Cerebellar cortex (tissue), 1 donor: ENCODE results near the gene LRP5.
A peak's percentile ranks its signal among the peaks of the same experiment; 100 is the strongest.
"Not testable (repeated sequence)": the region's sequence is repeated elsewhere in the genome, so short reads cannot be mapped to it uniquely, and the experiment has no call there.

ENCODE experiments used
- DNase-seq: peaks from one replicate; pipeline ENCODE4 v3.0.0-alpha.2; 2015; ENCODE audit warnings: low spot score

Gene LRP5

DNA sequence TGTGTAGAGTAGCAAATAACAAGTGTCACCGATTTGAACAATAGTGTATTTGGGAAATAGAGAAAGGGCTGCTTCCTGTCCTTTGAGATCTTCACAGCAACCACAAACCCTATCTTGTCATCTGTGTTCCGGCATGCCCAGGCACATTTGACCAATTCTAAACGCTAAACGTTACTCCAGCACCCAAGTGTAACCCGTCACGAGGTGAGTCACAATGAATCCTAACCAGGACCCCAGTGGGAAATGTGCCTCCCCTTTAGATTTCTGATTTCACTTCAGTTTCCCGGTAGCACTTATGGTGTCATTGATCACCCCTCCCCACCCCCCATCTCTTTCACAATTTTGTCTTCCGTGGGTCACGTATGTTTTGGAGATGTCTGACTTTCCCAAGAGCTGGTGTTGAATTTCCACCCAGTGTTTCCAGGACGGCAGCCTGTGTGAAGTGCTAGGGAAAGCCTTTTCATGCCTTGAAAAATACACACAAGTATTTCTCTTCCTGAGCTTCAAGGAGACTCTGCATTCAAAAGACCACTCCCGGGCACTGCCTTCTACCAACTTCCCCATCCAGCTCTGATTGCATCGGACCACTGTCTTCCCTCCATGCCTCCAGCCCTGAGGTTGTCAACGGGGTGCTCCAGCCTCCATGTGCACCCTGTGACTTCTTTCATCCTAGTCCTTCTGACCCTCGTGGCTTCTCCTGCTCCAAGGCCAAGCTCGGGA, 30.1 kb upstream of the LRP5 start:
- DNase-seq = no peak

DNA sequence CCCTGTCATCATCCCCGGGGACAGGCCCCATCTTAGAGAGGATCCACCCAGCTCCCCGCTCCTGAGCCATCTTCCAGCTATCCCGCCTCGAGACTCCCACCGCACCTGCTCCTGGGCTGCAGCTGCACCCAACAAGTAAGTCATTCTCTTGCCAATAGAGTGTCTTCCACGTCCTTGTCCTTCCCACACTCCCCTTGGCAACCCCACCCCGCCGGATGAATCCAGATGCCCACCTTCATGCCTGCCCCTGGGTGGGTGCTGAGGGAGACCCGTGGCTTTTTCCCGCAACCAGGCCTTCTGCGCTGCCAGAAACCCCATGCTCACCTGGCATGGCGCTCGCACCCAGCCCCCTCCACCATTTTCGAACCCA, 29.5 kb upstream of the LRP5 start:
- DNase-seq = no peak

DNA sequence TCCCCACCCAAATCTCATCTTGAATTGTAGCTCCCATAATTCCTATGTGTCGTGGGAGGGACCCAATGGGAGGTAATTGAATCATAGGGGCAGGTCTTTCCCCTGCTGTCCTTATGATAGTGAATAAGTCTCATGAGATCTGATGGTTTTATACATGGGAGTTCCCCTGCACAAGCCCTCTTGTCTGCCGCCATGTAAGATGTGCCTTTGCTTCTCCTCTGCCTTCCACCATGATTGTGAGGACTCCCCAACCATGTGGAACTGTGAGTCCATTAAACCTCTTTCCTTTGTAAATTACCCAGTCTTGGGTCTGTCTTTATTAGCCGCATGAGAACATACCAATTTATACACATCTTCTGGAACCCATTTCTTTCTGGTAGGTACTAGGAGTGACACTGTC, 27.8 kb upstream of the LRP5 start:
- DNase-seq = not testable (repeated sequence)

DNA sequence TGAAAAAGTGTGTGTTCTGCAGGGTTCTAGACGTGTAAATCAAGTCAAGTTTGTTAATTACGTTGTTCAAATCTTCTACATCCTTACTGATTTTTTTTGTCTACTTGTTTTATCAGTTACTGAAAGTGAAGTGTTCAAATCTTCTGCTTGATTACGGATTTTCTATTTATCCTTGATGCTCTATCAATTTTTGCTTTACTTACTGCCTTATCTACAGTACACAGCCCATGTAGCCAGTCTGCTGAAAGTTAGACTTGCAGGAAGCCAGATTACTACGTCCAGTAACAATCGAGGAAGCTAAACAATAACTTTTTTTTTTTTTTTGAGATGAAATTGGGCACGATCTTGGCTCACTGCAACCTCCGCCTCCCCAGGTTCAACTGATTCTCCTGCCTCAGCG, 25.0 kb upstream of the LRP5 start:
- no peak for DNase-seq

DNA sequence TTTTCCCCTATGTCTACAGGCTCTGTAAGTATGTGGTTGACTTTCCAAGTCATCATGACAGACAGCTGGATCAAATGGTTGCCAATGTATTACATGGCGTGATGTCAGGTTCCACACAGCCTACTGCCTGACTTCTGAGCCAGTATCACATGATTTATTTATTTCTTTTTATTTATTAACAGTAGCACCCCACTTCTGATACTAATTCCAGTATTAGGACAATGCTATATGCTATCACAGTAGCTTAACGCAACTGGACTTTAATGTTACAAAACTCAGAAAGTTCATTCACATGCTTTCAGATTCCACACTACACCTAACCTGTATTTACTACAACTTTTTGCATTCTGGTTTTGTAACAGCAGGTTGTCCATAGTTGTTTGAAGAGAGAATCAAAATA, 22.9 kb upstream of the LRP5 start:
- no peak for DNase-seq

DNA sequence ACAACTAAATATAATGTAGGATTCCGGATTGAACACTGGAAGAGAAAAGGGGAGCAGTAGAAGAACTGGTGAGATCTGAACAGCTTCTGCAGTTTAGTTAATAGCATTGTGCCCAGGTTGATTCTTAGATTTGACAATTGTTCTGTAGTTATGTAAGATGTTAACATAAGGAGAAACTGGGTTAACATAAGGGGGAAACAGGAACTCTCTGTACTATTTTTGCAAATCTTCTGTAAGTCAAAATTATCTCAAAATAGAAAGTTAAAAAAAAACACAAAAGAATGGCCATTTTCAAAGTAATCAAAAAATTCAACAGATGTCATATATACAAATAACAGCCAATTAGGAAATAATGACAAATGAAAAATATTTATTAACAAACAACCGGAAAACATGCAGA, 18.7 kb upstream of the LRP5 start:
- no peak for DNase-seq

DNA sequence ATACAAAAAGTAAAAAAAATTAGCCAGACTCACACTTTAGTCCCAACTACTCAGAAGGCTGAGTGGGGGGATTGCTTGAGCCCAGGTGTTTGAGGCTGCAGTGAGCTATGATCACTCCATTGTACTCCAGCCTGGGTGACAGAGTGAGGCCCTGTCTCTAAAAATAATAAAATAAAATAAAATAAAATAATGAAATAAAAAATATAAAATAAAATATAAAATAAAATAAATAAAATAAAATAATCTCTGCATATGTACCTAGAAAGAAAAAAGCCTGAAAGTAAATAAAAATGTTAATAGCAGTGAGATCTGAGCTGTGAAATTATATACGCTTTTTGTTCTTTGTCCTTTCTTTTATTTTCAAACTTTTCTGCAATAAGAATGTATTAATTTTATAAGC, 17.1 kb upstream of the LRP5 start:
- DNase-seq = no peak

DNA sequence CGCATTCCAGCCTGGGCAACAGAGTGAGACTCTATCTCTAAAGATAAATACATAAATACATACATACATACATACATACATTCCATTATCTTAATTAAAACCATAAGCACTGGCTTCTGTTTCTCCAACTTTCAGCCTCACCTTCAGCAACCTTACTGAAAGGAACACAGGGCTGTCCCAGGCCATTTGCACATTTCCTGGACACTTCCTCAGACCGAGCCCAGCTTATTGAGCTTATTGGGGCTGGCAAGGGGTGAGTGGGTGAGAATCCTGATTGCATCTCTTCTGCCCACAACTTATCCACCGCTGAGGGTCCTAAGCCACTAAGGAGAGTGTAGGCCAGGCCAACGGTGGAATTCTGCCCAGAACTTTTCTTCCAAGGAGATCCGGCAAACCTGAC, 16.5 kb upstream of the LRP5 start:
- DNase-seq = no peak

DNA sequence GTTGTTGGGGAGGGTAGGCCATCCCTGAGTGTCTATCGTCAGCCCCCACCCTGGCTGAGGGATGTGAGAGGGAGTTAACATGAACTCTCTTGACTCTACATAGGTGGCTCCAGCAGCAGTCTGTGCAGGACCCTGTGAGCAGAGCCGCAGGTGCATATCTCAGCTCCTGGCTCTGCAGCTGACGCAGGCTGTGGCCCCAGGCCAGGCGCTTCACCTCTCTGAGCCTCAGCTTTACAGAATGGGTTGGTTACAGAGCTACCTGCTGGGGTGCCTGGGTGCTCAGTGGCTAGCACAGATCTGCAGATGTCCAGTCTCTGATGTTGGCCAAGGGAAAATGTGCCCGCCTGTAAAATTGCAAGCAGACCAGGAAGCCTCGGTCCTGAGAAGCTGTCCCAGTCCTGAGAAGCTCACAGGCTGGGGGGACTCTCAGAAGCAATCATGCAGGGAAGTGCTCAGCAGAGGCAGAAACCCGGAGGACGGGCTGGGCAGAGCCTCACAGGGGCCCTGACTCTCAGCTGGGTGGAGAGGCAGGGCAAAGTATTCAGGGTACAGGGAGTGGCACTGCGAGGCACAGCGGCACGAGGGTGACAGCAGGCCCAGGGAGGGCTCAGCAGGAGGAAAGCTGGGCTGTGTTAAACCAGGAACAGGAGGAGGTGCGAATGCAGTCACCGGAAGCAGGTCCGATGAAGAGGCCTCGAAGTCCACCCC, 15.9 kb upstream of the LRP5 start:
- no peak for DNase-seq

DNA sequence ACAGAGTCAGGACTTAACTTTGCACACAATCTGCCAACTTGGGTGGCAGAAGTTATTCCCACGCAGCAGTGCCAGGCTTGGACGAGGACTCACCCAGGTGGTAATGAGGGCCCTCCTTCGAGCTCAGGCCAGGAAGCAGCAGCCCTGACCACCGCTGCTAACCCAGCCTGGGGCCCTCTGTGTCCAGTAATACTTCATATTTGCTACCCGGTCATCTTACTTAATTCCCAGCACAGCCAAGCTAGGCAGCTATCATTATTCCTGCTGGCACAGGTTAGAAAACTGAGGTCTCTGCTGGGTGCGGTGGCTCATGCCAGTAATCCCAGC, 15.4 kb upstream of the LRP5 start:
- DNase-seq = no peak

DNA sequence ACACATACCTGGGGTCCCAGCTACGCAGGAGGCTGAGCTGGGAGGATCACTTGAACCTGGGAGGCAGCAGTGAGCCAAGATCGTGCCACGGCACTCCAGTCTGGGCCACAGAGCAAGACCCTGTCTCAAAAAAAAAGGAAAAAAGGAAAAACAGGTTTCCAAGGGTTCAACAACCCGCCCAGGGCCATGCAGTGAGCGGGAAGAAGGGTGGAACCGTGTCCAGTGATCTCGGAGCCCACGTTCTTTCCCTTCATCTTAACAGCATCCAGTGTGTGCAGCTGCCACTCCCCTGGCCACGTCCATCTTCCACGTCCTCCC, 14.9 kb upstream of the LRP5 start:
- DNase-seq = no peak

DNA sequence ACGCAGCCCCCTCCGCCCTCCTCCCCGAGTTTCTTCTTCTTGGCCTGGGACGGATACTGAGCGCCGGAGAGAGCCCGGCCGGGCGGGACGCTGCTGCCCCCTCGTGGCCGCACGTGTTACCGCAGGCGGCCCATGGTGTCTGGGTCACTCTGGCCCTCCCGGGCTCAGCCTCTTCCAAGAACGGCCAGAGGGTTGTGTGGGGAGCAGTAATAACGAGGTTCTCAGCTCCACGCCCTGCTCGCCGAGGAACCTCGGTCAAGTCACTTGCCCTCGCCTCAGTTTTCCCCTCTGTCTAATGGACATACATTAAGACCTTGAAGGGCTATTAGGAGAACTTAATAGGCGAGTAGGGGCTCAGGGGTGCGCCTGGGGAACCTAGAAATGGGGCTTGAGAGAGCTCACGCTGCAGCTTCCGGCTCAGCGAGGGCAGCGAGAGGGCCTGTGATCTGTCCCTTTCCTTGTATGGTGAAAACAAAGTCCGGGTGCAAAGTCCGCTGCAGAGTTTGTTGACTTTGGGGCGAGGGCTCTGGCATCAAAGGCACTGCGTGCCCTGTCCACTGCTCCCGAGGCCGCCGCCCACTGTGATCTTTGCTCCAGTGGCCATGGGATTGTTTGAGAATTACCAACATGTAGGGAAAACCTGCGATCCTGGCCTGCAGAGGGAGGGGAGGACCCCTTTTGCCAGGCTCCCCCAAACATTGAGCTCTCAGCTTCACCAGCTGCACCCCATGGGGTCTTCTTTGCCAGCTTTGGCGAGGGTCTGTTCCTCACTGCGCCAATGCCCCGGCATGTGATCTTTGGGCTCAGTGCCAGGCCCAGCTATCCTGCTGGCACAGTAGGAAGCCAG, 14.4 kb upstream of the LRP5 start:
- peak; percentile 65 for DNase-seq

DNA sequence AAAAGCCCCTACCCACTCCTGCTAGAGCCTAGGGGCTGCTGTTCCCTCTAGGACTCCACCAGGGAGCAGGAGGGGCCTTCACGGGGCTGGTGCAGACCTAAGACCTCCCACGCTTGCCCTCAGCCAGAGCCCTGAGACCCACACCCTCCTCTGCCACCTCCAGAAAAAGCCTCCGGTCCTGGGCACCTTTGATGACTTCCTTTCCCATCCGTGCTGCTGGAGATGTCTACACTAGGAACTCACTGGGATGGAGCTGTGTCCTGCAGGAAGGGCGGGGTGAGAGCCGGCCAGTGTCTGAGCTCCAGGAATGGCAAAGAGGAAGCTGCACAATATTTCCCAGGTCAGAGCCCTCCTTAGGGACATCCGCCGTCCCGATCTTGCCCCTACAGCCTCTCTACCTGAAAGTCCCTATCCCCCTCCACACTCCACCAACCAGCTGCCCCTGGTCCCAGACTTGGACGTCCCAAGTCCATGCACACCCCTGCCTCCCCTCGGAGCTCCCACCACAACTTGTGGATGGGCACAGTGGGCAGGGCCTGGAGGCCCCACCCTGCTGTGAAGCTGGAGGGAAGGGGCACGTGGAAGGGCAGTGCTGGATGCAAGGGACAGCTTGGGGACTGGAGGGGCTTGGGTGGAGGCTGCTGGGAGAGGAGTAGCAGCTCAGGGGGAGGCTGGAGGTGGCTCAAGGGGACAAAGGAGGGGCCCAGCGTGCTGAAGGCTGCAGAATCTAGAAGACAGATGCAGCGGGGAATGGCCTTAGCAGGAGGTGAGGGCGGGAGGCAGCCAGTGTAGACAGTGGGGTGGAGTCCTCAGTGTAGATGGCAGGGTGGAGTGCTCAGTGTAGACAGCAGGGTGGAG, 13.5 kb upstream of the LRP5 start:
- no peak for DNase-seq

DNA sequence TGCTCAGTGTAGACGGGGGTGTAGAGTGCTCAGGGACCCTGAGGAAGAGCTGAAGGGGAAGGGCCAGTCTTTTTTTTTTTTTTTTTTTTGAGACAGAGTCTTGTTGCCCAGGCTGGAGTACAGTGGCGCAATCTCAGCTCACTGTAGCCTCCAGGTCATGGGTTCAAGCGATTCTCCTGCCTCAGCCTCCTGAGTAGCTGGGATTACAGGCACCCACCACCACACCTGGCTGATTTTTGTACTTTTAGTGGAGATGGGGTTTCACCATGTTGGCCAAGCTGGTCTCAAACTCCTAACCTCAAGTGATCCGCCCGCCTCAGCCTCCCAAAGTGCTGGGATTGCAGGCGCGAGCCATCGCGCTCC, 12.9 kb upstream of the LRP5 start:
- not testable (repeated sequence) for DNase-seq

DNA sequence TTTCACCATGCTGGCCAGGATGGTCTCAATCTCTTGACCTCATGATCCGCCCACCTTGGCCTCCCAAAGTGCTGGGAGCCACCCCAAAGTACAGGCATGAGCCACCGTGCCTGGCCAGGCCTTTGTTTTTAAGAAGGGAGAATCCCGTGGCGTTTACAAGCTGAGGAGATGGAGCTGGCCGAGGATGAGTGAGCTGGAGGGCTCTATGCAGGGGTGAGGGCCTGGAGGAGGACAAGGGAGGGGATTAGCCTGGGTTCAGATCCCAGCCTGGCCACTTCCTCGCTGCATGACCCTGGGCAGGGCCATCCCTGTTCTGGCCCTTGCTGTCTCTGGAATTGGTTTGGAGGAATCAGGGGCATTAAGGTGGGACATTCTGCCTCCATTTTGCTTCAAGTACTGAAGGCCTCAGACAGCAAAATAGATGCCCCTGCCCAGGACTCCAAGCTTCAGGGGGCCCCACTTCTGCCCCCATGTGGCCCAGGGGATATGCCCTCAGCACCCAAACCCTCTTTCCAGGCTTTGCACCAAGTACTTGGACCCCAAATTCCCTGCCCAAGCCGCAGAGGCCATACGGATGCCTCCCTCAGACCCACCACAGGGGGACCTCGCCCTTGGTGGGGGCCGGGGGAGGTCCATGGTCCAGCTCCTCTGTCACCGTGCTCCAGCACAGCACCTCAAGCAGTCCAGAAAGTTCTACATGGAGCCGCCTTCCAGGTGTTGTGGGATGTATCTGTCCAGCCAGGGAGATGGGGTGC, 12.1 kb upstream of the LRP5 start:
- no peak for DNase-seq

DNA sequence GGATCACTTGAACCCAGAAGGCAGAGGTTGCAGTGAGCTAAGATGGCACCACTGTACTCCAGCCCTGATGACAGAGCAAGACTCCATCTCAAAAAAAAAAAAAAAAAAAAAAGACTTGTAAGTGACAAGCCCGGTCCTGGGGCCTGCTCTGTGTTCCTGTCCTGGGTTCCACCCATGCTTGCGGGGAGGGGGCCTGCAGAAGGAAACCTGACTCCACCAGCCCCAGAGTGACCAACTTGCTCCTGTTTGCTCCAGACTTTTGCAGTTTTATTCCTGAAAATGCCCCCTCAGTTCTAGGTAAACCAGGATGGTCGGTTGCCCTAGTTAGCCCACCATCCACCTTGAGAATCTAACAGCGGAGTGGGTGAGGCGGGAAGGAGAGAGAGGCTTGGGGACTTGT, 10.1 kb upstream of the LRP5 start:
- DNase-seq = no peak

DNA sequence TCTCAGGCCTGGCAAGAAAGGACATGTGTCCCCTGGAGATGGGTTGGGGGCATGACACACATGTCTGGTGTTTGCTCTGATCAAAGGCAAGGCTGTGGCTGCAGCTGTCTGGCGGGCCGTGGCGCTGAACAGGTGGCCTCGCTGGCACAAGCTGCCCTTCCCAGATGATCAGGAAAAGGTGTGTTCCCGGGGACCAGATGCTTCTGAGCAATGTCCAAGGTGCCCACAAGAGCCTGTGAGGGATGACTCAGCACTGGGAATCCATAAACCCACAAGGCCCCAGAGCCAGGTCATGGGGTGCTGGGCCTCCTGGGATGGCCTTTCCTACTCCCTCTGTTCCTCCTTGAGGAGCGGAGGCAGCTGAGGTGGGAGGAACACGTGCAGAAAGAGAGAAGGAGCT, 9.7 kb upstream of the LRP5 start:
- no peak for DNase-seq

DNA sequence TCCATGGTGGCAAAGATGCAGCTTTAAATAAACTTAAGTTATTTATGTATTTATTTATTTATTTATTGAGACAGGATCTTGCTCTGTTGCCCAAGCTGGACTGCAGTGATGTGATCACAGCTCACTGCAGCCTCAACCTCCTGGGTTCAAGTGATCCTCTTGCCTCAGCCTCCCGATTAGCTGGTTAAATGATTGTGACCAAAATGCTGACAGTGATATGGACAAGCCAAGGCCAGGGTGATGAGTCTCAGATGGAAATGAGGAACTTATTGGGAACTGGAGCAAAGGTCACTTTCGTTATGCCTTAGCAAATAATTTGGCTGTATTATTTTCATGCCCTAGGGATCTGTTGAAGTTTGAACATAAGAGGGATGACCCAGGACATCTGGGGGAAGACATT, 9.3 kb upstream of the LRP5 start:
- DNase-seq = no peak

DNA sequence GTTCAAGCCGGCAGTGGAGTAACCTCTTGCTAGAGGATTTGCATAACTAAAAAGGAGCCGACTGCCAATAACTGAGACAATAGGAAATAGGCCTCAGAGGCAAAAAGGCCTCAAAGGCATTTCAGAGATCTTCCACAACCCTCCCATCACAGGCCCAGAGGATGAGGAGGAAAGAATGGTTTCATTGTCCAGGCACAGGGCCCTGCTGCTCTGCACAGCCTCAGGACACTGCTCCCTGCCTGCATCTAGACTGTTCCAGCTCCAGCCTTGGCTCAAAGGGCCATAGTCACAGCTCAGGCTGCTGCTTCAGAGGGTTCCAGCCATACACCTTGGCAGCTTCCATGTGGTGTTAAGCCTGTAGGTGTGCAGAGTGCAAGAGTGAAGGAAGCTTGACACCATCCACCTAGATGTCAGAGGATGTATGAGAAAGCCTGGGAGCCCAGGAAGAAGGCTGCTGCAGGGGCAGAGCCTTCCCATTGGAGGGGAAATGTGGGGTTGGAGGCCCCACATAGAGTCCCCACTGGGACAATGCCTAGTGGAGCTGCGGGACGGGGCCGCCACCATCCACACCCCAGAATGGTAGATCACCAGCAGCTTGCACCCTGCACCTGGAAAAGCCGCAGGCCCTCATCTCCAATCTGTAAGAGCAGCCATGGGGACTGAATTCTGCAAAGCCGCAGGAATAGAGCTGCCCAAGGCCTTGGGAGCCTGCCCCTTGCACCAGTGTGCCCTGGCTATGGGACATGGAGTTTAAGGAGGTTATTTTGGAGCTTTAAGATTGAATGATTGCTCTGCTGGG, 8.2 kb upstream of the LRP5 start:
- no peak for DNase-seq

DNA sequence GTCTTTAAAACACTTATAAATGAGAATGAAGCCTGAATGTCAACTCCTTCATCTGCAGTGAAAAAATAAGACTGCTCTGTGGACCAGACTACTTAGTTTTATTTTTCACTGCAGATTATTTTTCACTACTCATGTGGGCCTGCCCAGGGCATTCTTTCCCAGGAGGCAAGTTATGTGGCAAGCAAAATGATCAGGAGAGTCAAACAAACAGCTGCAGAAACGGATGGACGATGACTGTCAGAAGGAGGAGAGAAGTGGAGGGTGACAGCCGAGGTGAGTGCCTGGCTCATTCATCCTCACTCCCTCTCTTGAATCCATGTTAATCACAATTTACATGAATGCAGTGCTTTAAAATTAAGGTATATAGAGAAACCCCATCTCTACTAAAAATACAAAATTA, 5.8 kb upstream of the LRP5 start:
- no peak for DNase-seq

DNA sequence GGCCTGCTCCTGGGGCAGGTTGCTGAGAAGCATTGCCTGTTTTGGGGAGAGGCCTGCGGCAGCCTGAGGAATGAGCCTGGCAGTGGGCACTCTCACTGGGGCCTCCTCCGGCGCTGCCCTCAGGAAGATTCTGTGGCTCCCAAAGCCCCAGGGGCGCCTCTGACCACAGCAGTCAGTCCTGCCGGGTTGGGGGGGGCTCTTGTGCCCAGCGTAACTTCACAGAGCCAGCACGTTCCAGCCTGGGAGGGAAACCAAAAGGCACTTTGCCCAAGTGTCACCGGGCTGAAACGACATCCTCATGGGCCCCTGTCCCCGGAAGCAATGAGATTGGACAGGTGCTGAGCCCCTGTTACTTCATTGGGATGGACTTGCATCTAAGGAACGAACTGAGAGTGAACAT, 4.3 kb upstream of the LRP5 start:
- DNase-seq = no peak
